Activated CD4-positive, alpha-beta T cell treated with anti-CD3 and anti-CD28 coated beads for 24 hours (primary cell): ENCODE measurements around the gene SNTG2.
"Not testable (repeated sequence)": the region's sequence is repeated elsewhere in the genome, so short reads cannot be mapped to it uniquely, and the experiment has no call there.

Experiments
- DNase-seq, 2 donors: peaks; one replicate each; pipeline ENCODE4 v3.0.0-alpha.2; 2020; ENCODE audit warnings: low read depth in 2 of 2

Gene SNTG2

GRCh38 chr2:1183300-1183699, 232.7 kb downstream of the SNTG2 start:
- no peak for DNase-seq

- DNase-seq: no peak
Observed at GRCh38 chr2:1186421-1186820, 235.8 kb downstream of the SNTG2 start.

- DNase-seq: no peak
Observed at GRCh38 chr2:1187189-1187588, 236.5 kb downstream of the SNTG2 start.

DNA sequence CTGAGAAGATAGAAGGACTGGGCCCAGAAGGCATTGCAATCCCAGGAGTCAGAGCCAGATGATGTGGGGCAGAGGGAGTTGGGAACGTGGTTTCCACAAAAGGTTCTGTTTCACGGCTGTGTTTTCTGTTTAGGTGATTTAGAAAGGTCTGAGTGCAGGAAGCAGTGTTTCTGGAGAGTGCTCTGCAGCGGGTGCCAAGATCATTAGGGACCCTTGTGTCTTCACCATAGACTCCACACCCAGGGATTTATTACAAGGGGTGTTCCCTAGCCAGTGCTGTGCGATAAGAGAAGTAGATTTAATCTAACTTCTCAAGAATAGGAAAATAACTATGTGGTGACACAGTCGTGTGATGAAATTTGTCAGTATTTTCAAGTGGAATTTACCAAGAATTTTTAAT, 241.5 kb downstream of the SNTG2 start:
- no peak for DNase-seq

GRCh38 chr2:1193801-1194200, 243.2 kb downstream of the SNTG2 start:
- no peak for DNase-seq

DNA sequence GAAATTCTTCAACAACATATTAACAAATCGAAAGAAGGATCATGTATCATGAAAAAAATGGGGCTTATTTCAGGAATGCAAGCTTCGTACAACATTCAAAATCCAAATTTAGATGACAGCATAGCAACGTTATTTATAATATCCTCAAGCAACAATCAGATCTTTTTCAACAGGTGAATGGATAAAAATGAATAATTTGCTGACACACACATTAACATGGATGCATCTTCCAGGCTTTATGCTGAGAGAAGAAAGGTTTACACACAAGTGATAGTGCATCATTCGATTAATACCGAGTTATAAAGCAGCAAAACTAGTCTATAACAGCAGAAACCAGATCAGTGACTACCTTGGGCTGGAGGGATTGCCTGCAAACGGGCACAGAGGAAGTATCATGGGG, 253.1 kb downstream of the SNTG2 start:
- no peak for DNase-seq

- DNase-seq: no peak
Observed at GRCh38 chr2:1205853-1206252, 255.2 kb downstream of the SNTG2 start.

GRCh38 chr2:1207962-1208510, 257.4 kb downstream of the SNTG2 start:
- no peak for DNase-seq

- no peak for DNase-seq
Observed at GRCh38 chr2:1208522-1208921, 257.9 kb downstream of the SNTG2 start.

DNA sequence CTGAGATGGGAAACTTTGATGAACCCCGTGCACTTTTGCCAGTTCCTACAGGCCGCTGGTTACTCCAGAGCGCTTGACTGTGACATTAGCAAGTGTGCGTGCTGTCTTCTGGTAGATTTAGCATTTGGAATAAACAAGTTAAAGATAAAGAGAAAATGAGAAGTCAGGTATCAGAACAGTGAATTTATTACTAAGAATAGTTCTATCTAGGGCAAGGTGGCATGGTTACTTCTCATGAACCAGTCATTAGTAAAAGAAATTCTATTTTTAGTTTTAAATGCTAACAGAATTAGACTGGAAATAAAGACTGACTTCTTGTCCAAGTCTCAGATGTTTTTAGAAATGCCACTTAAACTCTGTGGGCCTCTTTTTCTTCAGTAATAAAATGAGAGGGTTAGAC, 258.6 kb downstream of the SNTG2 start:
- no peak for DNase-seq

GRCh38 chr2:1209761-1210160, 259.1 kb downstream of the SNTG2 start:
- DNase-seq: no peak

- DNase-seq: no peak
Observed at GRCh38 chr2:1210352-1210751, 259.7 kb downstream of the SNTG2 start.

DNA sequence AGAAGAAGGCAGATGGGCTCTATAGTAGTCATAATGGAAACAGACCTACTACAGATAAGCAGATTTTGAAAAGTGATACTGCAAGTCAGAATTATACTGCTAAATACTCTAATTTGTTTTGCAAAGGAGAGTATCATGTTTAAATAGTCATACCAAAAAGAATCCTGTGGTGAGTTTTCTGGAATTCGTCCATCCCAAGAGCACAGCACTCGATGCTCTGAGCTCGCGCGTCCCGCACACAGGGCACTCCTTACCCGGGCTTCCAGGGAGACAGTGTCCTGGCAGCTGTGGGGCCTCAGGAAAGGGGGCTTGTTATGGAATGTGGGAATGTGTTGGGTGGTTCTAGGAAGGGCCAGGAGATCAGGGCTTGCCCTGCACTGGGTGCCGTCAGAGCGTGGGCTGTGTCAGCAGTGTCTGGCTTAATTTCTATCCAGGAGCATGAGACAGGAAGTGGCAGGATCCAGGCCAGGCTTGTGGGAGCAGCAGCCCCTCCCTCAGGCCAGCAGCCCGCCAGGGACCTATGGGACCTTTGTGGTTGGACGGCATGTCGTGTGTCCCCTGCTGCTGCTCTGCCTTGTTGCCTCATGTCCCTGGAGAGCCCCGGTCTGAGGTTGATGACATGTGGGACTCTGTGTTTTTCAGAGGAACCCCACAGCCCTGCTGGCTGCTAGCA, 269.4 kb downstream of the SNTG2 start:
- DNase-seq: no peak

DNA sequence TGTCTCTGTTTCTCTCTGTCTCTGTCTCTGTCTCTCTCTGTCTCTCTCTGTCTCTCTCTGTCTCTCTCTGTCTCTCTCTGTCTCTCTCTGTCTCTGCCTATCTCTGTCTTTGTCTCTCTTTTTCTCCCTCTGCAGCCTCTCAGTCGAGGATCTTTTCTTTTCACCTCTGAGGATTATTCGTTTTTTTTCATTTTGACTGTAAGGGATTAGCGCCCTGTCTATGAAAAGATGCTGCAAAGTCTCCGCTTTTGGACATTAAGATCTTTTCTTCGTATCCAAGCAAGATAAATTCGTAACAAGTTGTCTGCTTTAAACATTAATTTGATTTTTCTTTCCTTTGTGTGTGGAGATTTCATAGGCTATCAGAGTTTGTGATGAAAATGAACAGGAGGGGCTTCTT, 271.4 kb downstream of the SNTG2 start:
- no peak for DNase-seq

DNA sequence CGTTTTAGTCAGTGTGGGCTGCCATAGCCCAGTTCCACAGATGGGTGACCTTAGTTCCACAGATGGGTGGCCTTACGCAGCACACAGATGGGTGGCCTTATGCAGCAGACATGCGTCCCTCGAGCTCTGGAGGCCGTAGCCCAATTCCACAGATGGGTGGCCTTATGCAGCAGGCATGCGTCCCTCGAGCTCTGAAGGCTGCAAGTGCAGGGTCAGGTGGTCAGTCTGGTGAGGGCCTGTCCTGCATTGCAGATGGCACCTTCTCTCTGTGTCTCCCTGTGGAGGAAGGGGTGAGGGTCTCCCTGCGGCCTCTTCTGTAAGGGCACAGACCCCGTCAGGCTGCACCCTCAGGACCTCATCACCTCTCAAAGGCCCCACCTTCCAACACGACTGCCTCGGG, 273.1 kb downstream of the SNTG2 start:
- no peak for DNase-seq

DNA sequence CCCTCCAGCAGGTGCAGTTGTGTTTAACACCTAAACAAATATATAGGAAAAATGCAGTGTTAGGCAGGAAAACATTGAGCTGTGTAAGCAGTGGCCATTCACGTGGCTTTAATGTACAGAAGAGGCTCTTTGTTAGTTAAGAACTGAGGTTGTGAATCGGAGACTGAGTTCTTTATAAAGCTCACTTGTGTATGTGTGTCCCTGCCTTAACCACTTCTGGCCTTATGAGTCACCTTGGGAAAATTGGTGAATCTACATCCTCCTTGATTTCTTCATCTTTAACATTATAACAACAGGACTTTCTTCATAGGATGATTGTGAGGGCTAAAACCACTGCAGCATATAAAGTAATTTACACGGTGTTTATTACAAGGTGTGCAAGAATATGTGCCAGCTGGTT, 274.3 kb downstream of the SNTG2 start:
- DNase-seq: no peak

DNA sequence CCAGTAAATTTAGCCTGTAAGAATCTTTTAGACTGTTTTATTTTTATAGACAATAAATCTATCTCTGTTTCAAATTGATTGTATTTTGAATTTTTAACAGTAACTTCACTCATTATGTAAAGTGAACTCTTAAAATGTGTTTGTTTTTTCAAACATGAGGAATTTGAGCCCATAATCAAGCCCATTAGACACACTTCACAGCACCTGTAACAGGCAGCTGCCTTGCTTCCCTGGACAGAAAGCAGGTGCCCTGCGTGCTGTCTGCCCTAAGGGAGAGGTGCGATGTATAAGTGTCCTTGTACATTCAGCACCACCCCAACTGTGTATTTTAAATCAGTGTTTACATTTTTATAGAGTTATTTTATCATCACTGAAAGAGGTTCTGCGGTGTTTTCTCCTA, 276.1 kb downstream of the SNTG2 start:
- no peak for DNase-seq

DNA sequence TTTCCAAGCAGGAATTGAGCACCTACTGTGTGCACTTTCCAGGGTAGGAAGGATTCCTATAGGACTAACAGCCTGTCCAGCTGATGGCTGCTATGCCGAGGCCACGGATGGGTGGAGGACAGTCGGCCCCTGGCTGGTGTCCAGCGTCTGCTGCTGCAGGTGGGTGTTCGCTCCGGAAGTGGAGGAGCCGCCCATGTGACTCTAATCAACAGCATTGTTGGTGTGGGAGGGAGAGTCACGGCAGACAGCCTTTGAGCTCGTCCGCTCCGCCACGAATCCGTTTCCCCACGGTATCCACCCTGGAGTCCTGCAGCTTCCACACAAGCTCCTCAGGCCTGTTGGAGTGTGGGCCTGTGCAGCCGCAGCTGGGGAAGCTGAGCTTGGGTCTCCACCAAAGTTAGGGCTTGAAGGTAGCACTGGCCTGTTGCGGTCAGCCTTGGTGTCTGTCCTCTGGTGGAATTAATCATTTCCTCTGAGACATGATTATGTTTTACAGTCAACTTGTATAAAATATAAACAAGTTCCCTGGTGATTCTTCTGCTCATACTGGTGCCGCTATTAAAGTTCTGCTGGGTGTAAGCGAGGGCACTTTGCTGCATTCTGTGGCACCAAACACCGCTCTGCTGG, 276.7 kb downstream of the SNTG2 start:
- DNase-seq: no peak

- DNase-seq: not testable (repeated sequence)
Observed at GRCh38 chr2:1229596-1229995, 278.9 kb downstream of the SNTG2 start.

DNA sequence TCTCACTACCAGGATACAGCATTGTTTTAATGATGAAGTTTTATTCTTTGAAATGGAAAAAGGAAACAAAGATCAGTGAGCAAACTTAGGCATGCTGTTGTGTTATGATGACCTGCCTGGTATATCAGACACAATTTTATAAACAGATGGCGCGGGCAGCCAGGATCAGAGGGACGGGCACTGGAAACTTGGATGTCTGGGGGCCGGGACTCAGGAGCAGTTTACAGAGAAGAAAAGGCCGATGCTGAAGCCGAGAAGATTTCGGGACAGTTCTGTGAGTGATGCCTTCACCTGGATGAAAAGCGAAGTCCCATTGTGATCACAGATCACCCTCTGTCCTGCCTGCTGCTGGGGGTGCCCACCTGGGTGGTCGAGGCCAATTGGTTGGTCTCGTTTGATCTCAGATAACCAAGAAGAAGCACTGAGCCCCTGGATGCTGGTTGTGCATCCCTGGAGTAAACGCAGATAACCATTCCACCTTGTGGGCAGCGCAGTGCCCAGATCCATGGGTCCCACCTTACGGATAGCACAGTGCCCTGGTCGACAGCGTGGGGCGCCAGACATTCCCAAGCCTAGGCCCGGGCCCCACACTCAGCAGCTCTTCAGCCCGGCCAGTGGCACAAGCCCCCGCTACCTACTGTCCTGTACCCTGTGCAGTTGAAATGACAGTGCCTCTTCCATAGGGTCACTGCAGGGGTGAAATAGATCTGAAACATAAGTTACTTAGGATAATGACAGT, 279.7 kb downstream of the SNTG2 start:
- no peak for DNase-seq

- DNase-seq: no peak
Observed at GRCh38 chr2:1231466-1232063, 280.9 kb downstream of the SNTG2 start.

DNA sequence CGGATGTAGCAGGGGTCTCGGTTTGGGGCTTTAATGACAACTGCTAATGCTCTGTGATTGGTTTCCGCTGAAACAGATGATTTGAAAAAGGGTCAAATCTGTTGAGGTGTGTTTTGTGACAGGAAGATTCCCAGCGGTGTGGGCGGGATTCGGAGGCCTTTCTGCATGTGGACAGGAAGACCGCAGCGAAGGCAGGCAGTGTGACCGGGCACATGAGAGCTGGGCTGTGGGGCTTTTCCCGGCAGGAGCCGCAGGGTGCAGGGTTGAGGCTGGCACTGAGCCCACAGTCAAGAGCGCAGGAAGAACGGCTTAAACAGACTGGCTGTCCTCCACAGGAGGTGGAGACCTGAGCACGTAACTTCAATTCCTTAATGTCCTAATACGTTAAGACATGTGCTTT, 282.6 kb downstream of the SNTG2 start:
- no peak for DNase-seq
